ENCODE results near the gene CD79A.
"Not testable (repeated sequence)": the region's sequence is repeated elsewhere in the genome, so short reads cannot be mapped to it uniquely, and the experiment has no call there.

CD79A gene

DNA sequence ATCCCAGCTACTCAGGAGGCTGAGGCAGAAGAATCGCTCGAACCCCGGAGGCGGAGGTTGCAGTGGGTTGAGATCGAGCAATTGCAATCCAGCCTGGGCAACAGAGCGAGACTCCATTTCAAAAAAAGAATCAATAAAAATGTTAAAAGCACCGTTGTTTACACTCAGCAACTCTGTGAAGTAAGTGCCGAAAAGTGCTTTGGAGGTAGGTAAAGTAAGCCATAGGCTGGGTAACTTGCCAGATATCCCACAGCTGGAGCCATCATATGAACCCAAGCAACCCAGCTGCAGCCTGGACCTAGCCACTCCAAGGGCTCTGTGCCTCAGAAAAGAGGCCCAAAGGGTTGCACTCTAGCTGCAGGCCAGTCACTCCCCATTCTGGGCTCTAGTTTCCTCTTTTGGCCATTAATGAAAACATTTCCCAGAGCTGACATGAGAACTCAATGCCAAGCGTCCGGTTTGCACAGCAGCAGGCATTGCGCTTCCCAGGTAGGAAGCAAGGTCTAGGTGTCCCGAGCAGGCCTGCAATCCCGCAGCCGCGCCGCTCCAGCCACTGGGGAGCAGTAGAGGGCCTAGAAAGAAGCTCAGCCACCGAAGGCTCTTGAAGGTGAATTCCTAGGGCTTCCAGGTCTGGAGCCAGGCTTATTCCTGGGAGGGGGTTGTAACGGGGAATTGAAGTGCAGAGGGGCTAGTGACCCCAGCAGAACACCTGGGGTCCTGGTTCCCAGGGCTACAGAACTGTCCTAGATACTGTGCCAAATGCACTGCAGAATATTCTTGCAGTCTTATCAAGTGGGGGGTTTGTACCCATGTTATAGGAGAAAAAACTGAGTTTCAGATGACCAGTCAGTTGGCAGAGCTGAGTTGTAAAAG is 4.1 kb upstream of the CD79A start:
- H3K27ac ChIP-seq (ENCODE audit: low read depth, low read length), result peak overlapping the region; percentile 79
- H3K27me3 ChIP-seq (ENCODE audit: control insufficient read depth, insufficient read depth, low read length), result peaks cover 3% of the 10 kb centered on the region; the same call in 1 of the 2 replicates
- H3K9me3 ChIP-seq (ENCODE audit: control insufficient read depth, insufficient read depth, low read length), result no peaks in the 10 kb centered on the region
- H3K9ac ChIP-seq (ENCODE audit: low read depth, low read length), result no peak overlapping the region
- H3K36me3 ChIP-seq (ENCODE audit: control insufficient read depth, insufficient read depth, low read length), result peaks cover 38% of the 10 kb centered on the region
- no peaks in the 10 kb centered on the region; the same call in 1 of the 2 replicates for H3K4me1 ChIP-seq (ENCODE audit: control insufficient read depth, insufficient read depth, low read length)
- H3K4me3 ChIP-seq (ENCODE audit: low read depth, low read length), result no peak overlapping the region

DNA sequence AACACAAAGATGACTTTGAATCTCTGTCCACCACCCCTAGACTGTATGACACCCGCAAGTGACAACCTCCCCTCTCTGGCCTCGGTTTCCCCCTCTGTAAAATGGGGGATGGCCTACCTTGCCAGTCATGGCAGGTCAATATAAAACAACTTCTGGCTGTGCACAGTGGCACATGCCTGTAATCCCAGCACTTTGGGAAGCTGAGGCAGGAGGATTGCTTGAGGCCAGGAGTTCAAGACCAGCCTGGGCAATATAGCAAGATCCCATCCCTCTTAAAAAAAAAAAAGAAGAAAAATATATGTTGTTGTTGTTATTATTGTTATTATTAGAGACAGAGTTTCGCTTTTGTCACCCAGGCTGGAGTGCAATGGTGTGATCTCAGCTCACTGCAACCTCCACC is 1.1 kb upstream of the CD79A start:
- H3K27me3 ChIP-seq (ENCODE audit: control insufficient read depth, insufficient read depth, low read length); H3K9ac ChIP-seq (ENCODE audit: low read depth, low read length); H3K9me3 ChIP-seq (ENCODE audit: control insufficient read depth, insufficient read depth, low read length); H3K4me1 ChIP-seq (ENCODE audit: control insufficient read depth, insufficient read depth, low read length); H3K4me3 ChIP-seq (ENCODE audit: low read depth, low read length); H3K27ac ChIP-seq (ENCODE audit: low read depth, low read length): not testable (repeated sequence)
- peaks cover 11% of the 10 kb centered on the region for H3K36me3 ChIP-seq (ENCODE audit: control insufficient read depth, insufficient read depth, low read length)

DNA sequence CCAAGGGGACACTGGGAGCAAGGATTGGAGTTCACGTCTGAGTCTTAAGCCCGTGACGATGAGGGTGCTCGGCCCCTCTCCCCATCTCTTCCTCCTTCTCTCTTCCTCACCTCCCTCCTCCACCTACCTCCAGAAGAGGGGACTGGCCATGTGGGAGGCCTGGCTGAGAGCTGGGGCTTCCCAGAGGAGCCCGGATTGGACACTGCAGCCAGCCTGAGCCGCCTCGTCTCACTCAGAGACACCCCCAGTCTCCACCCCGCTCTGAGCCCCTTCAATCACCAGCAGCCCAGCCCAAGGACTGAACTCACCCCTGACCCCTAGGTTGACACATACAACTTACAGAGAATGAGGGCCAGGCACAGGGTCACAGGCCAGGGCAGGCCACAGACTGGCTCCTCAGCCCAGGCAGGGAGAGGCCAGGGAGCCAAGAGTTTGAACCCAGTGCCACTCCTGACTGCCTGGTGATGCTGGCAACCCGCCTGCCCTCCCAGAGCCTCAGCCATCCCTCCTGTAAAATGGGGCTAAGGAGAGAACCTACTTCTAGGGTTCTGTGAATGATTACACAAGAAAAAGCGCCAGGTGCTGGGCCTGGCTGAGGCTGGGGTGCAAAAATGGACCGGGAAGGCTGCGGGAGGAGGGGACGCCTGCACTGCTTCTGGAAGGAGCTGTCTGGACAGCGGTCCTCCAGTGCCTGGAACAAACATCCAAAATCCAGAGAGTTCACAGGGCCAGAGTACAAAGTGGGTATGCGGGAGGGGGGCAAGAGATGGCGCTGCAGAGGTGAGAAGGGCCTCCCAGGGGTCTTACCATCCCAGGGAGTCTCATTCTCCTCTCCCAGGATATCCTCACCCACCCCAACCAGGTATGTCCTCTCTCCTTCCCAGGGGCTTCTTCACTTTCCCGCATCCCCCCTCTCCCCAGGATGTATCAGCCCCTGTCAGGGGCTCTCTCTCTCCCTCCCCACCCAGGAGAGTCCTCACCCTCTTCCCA is 1.1 kb downstream of the CD79A start:
- H3K9me3 ChIP-seq (ENCODE audit: control insufficient read depth, insufficient read depth, low read length), result no peaks in the 10 kb centered on the region
- no peak overlapping the region for H3K4me3 ChIP-seq (ENCODE audit: low read depth, low read length)
- peaks cover 26% of the 10 kb centered on the region for H3K27me3 ChIP-seq (ENCODE audit: control insufficient read depth, insufficient read depth, low read length)
- H3K27ac ChIP-seq (ENCODE audit: low read depth, low read length), result no peak overlapping the region
- H3K9ac ChIP-seq (ENCODE audit: low read depth, low read length), result no peak overlapping the region
- H3K36me3 ChIP-seq (ENCODE audit: control insufficient read depth, insufficient read depth, low read length), result no peaks in the 10 kb centered on the region
- peaks cover 6% of the 10 kb centered on the region; the same call in 1 of the 2 replicates for H3K4me1 ChIP-seq (ENCODE audit: control insufficient read depth, insufficient read depth, low read length)

GRCh38 chr19:41879080-41879479 is 2.0 kb downstream of the CD79A start:
- Histone ChIP-seq H3K27me3 (ENCODE audit: control insufficient read depth, insufficient read depth, low read length) (peaks cover 29% of the 10 kb centered on the region), H3K27ac (ENCODE audit: low read depth, low read length) (no peak overlapping the region), H3K9ac (ENCODE audit: low read depth, low read length) (no peak overlapping the region), H3K4me1 (ENCODE audit: control insufficient read depth, insufficient read depth, low read length) (peaks cover 6% of the 10 kb centered on the region; the same call in 1 of the 2 replicates), H3K4me3 (ENCODE audit: low read depth, low read length) (no peak overlapping the region), H3K9me3 (ENCODE audit: control insufficient read depth, insufficient read depth, low read length) (no peaks in the 10 kb centered on the region), H3K36me3 (ENCODE audit: control insufficient read depth, insufficient read depth, low read length) (no peaks in the 10 kb centered on the region)

- Histone ChIP-seq H3K27ac (ENCODE audit: low read depth, low read length) (no peak overlapping the region), H3K9me3 (ENCODE audit: control insufficient read depth, insufficient read depth, low read length) (no peaks in the 10 kb centered on the region), H3K4me1 (ENCODE audit: control insufficient read depth, insufficient read depth, low read length) (peaks cover 9% of the 10 kb centered on the region; the same call in 1 of the 2 replicates), H3K27me3 (ENCODE audit: control insufficient read depth, insufficient read depth, low read length) (peaks cover 29% of the 10 kb centered on the region), H3K4me3 (ENCODE audit: low read depth, low read length) (no peak overlapping the region), H3K36me3 (ENCODE audit: control insufficient read depth, insufficient read depth, low read length) (no peaks in the 10 kb centered on the region), H3K9ac (ENCODE audit: low read depth, low read length) (no peak overlapping the region)
Observed at GRCh38 chr19:41879670-41880328, 2.7 kb downstream of the CD79A start.

DNA sequence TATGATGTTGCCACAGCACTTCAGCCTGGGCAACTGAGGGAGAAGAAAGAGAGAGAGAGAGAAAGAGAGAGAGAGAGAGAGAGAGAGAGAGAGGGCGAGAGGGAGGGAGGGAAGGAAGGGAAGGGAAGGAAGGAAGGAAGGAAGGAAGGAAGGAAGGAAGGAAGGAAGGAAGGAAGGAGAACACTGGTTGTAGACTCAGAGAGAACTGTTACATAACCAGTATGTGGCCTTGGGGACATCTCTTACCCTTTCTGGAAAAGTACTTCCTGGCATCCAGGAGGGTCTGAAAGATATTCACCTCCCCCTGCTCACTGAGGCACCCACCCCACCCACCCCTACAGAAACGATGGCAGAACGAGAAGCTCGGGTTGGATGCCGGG is 3.2 kb downstream of the CD79A start:
- Histone ChIP-seq H3K36me3 (ENCODE audit: control insufficient read depth, insufficient read depth, low read length) (no peaks in the 10 kb centered on the region), H3K27me3 (ENCODE audit: control insufficient read depth, insufficient read depth, low read length) (peaks cover 29% of the 10 kb centered on the region), H3K27ac (ENCODE audit: low read depth, low read length) (no peak overlapping the region), H3K4me3 (ENCODE audit: low read depth, low read length) (no peak overlapping the region), H3K9ac (ENCODE audit: low read depth, low read length) (no peak overlapping the region), H3K4me1 (ENCODE audit: control insufficient read depth, insufficient read depth, low read length) (peaks cover 9% of the 10 kb centered on the region; the same call in 1 of the 2 replicates), H3K9me3 (ENCODE audit: control insufficient read depth, insufficient read depth, low read length) (no peaks in the 10 kb centered on the region)

- H3K9me3 ChIP-seq (ENCODE audit: control insufficient read depth, insufficient read depth, low read length), result no peaks in the 10 kb centered on the region
- H3K27ac ChIP-seq (ENCODE audit: low read depth, low read length), result no peak within 1 kb of the TSS
- peak within 1 kb of the TSS; percentile 62 for H3K4me3 ChIP-seq (ENCODE audit: low read depth, low read length)
- H3K4me1 ChIP-seq (ENCODE audit: control insufficient read depth, insufficient read depth, low read length), result peaks cover 21% of the 10 kb centered on the region
- no peak within 1 kb of the TSS; the same call in 1 of the 2 replicates for H3K9ac ChIP-seq (ENCODE audit: low read depth, low read length)
- H3K36me3 ChIP-seq (ENCODE audit: control insufficient read depth, insufficient read depth, low read length), result no peaks in the 10 kb centered on the region
- peaks cover 26% of the 10 kb centered on the region for H3K27me3 ChIP-seq (ENCODE audit: control insufficient read depth, insufficient read depth, low read length)
Observed at GRCh38 chr19:41882568-41883462, 5.7 kb downstream of the CD79A start, which contains the start of gene ARHGEF1. Gene ARHGEF1, plus strand, starts transcription at chr19:41883184. Its CDS starts 4,899 bp downstream, at chr19:41888083.

DNA sequence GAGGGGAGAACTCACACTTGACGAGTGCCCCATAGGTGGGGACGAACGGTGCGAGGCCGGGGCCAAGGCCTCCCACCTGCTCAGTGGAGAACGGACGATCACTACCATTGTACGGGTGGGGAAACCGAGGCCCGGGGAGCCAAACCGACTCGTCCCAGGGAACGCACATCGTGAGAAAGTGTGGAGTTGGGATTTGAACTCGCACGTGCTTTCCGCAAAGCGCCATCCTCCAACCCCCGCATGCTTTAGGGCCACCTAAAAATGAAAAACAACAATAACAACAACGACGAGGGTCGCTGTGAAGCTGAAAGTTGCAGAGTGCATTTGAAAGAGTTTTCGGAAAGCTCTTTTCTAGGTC is 6.4 kb downstream of the CD79A start:
- H3K36me3 ChIP-seq (ENCODE audit: control insufficient read depth, insufficient read depth, low read length), result no peaks in the 10 kb centered on the region
- H3K4me3 ChIP-seq (ENCODE audit: low read depth, low read length), result peak overlapping the region; percentile 62
- H3K9me3 ChIP-seq (ENCODE audit: control insufficient read depth, insufficient read depth, low read length), result no peaks in the 10 kb centered on the region
- no peak overlapping the region for H3K9ac ChIP-seq (ENCODE audit: low read depth, low read length)
- H3K27me3 ChIP-seq (ENCODE audit: control insufficient read depth, insufficient read depth, low read length), result peaks cover 26% of the 10 kb centered on the region
- H3K4me1 ChIP-seq (ENCODE audit: control insufficient read depth, insufficient read depth, low read length), result peaks cover 27% of the 10 kb centered on the region
- H3K27ac ChIP-seq (ENCODE audit: low read depth, low read length), result no peak overlapping the region

GRCh38 chr19:41883821-41884733 is 7.0 kb downstream of the CD79A start:
- peaks cover 26% of the 10 kb centered on the region for H3K27me3 ChIP-seq (ENCODE audit: control insufficient read depth, insufficient read depth, low read length)
- no peaks in the 10 kb centered on the region for H3K9me3 ChIP-seq (ENCODE audit: control insufficient read depth, insufficient read depth, low read length)
- H3K27ac ChIP-seq (ENCODE audit: low read depth, low read length), result peak overlapping the region; percentile 33
- peaks cover 27% of the 10 kb centered on the region for H3K4me1 ChIP-seq (ENCODE audit: control insufficient read depth, insufficient read depth, low read length)
- peak overlapping the region; percentile 61; the same call in 1 of the 2 replicates for H3K9ac ChIP-seq (ENCODE audit: low read depth, low read length)
- peak overlapping the region; percentile 92 for H3K4me3 ChIP-seq (ENCODE audit: low read depth, low read length)
- no peaks in the 10 kb centered on the region; the same call in 1 of the 2 replicates for H3K36me3 ChIP-seq (ENCODE audit: control insufficient read depth, insufficient read depth, low read length)

Data from HUES48 (cell line).